GM19324 (cell line): Measurements from ENCODE around the gene RNF41.

Source experiments
- ATAC-seq: cut with Tn5 transposase; IDR thresholded peaks from one replicate; pipeline ENCODE4 v1.9.1; 2021; ENCODE audit warnings: mild to moderate bottlenecking, moderate library complexity; ENCODE audit not compliant: unreplicated experiment, low FRiP score

The RNF41 gene

DNA sequence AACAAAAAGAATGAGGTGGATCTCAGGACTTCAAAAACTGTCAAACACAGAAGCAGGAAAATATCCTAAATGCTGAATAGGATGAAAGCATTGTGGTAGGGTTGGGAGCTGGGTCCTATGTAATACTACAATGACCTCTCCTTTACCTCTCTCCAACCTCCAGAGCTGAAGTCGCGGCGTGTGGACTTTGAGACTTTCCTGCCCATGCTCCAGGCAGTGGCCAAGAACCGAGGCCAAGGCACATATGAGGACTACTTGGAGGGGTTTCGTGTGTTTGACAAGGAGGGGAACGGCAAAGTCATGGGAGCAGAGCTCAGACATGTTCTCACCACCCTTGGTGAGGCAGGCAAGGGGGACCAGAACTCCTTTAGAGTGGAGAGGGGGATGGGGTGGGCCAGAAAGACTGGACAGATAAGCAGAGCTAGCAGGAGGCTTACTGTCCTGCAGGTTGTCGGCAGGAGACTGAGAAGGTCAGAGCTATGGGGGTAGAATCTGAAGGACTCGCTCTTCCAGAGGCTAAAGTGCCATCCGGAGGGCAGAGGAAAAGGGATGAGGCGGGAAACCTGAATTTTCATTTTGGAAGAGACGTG, 66.4 kb downstream of the RNF41 start:
- no peak for ATAC-seq

DNA sequence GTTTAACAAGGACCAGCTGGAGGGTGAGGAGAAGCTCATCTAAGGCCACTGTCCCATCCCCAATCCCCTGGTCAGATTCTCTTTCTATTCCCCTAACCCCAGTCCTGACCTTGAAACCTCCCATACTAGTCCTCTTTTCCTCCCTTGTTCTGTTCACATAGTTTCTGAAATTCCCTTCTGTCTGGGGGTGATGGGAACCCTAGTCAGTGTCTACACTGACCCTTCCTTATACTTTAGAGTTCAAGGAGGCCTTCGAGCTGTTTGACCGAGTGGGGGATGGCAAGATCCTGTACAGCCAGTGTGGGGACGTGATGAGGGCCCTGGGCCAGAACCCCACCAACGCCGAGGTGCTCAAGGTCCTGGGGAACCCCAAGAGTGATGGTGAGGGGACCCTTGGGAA, 66.9 kb downstream of the RNF41 start:
- no peak for ATAC-seq

DNA sequence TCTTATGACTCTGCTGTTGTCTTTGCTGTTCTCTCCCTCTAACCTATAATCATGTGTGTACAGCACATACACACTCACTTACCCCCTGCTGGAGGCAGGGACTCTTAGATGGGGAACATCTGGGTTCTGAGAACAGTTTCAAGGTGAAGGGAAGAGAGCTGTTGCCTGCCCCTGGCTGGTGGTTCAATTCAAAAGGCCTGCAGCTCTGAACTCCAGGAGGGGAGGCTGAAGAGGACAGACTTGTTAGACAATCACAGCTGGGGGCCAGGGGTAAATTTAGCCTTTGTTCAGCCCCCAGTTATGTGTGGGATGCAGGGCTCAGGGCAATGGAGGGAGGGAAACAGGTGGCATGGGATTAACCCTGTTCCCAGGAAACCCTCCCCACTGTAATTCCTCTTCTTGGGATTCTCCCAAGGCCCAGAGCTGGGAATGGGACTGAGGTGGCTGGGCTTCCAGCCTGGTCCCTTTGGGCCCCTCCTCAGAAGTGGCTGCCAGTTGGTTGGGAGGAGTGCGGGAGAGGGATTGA, 67.4 kb downstream of the RNF41 start:
- ATAC-seq: no peak

DNA sequence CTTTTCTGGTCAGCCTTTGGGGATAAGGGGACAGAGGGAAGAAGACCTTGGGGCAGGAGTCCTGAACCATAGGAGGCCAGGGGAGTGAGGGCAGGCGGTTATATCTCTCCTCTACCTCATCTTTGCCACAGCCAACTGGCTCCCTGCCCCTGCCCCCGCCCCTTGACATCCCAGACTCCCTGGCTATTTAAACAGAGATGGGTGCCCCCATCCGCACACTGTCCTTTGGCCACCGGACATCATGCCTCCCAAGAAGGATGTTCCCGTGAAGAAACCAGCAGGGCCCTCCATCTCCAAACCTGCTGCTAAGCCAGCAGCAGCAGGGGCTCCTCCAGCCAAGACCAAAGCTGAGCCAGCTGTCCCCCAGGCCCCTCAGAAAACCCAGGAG, 68.0 kb downstream of the RNF41 start:
- no peak for ATAC-seq

DNA sequence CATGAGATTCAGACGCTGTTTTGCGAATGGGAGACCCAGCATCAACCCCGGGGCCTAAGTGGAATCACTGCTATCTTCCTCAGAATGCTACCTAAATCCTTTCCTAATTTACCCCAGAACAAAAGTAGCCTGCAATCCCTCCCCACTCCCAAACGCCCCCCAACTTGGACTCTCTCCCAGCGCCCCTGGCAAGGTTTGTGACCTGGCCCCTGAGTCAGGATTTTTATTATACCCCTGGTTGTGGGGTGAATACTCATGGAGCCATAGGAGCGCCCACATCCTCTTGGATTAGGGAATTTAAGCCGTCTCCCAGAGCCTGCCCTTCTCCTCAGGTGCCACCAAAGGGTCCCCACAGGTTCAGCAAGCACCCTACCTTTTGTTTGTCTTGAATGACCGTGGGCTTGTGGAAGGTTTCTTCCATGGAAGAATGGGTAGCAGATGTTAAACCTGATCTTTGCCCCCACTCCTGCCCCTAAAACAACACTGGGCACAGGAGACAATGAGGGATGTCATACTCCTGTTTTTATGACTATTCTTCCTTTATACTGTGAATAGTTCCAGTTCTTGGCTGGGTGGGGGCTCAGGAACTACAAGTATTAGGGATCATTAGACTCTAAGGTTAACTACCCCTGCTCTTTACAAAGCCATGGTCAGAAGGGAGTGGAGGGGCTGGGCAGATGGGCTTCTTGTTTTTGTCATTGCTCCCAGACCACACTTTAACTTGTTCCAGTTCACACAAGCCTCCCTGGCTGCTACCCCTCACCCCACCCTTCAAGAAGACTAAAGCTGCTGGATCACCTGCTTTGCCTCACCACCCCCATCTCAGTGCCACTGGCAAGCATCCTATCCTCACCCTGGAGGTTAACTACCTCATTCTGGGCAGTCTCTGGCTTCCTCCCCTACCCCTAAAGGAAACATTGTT, 68.7 kb downstream of the RNF41 start:
- ATAC-seq: no peak
